ENCODE data around the gene THUMPD2.

Gene THUMPD2

GRCh38 chr2:39743269-39743776 is 35.7 kb downstream of the THUMPD2 start:
- no peak overlapping the region for H3K4me2 ChIP-seq (ENCODE audit: low read depth, low read length, poor library complexity, severe bottlenecking)
- no peak for TF ChIP-seq EZH2phosphoT487 (IDR thresholded peaks at IDR 0.05; ENCODE audit: borderline replicate concordance)
- TF ChIP-seq, protein P1, sequence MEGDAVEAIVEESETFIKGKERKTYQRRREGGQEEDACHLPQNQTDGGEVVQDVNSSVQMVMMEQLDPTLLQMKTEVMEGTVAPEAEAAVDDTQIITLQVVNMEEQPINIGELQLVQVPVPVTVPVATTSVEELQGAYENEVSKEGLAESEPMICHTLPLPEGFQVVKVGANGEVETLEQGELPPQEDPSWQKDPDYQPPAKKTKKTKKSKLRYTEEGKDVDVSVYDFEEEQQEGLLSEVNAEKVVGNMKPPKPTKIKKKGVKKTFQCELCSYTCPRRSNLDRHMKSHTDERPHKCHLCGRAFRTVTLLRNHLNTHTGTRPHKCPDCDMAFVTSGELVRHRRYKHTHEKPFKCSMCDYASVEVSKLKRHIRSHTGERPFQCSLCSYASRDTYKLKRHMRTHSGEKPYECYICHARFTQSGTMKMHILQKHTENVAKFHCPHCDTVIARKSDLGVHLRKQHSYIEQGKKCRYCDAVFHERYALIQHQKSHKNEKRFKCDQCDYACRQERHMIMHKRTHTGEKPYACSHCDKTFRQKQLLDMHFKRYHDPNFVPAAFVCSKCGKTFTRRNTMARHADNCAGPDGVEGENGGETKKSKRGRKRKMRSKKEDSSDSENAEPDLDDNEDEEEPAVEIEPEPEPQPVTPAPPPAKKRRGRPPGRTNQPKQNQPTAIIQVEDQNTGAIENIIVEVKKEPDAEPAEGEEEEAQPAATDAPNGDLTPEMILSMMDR (conservative IDR thresholded peaks at IDR 0.05; ENCODE audit: low read length): no peak
- no peaks in the 10 kb centered on the region for H3K79me2 ChIP-seq (ENCODE audit: insufficient read depth, low read length)
- no peaks in the 10 kb centered on the region for H3K9me3 ChIP-seq (ENCODE audit: insufficient read depth, low read depth, low read length)
- H3K36me3 ChIP-seq (ENCODE audit: insufficient read depth, low read length): peaks cover 64% of the 10 kb centered on the region; the same call in 1 of the 2 replicates
- no peak overlapping the region for H3K9ac ChIP-seq (ENCODE audit: low read depth, low read length, poor library complexity, severe bottlenecking)
- no peaks in the 10 kb centered on the region for H3K4me1 ChIP-seq (ENCODE audit: insufficient read depth, low read length, poor library complexity, severe bottlenecking)
- H3F3A ChIP-seq (ENCODE audit: low read depth): no peaks in the 10 kb centered on the region
- H3K27me3 ChIP-seq (ENCODE audit: insufficient read depth, low read length, poor library complexity, severe bottlenecking): no peaks in the 10 kb centered on the region
- H4K20me1 ChIP-seq (ENCODE audit: insufficient read depth, low read length, poor library complexity, severe bottlenecking): no peaks in the 10 kb centered on the region
- H3K9me2 ChIP-seq (replicated peaks; ENCODE audit: low read depth, low read length): no peaks in the 10 kb centered on the region
- H3K4me3 ChIP-seq (ENCODE audit: low read length, poor library complexity, severe bottlenecking): no peak overlapping the region
- no peak overlapping the region for H2AFZ ChIP-seq (ENCODE audit: low read length)

- Histone ChIP-seq H3F3A (ENCODE audit: low read depth) (no peaks in the 10 kb centered on the region), H4K20me1 (ENCODE audit: insufficient read depth, low read length, poor library complexity, severe bottlenecking) (no peaks in the 10 kb centered on the region), H3K4me1 (ENCODE audit: insufficient read depth, low read length, poor library complexity, severe bottlenecking) (no peaks in the 10 kb centered on the region), H3K9me3 (ENCODE audit: insufficient read depth, low read depth, low read length) (no peaks in the 10 kb centered on the region), H3K9me2 (replicated peaks; ENCODE audit: low read depth, low read length) (no peaks in the 10 kb centered on the region), H3K9ac (ENCODE audit: low read depth, low read length, poor library complexity, severe bottlenecking) (no peak overlapping the region), H3K4me2 (ENCODE audit: low read depth, low read length, poor library complexity, severe bottlenecking) (no peak overlapping the region), H3K4me3 (ENCODE audit: low read length, poor library complexity, severe bottlenecking) (no peak overlapping the region), H2AFZ (ENCODE audit: low read length) (no peak overlapping the region), H3K27me3 (ENCODE audit: insufficient read depth, low read length, poor library complexity, severe bottlenecking) (no peaks in the 10 kb centered on the region), H3K79me2 (ENCODE audit: insufficient read depth, low read length) (no peaks in the 10 kb centered on the region), H3K36me3 (ENCODE audit: insufficient read depth, low read length) (peaks cover 71% of the 10 kb centered on the region; the same call in 1 of the 2 replicates)
- TF ChIP-seq, protein P1 (conservative IDR thresholded peaks at IDR 0.05; ENCODE audit: low read length): no peak
- no peak for TF ChIP-seq EZH2phosphoT487 (IDR thresholded peaks at IDR 0.05; ENCODE audit: borderline replicate concordance)
Observed at GRCh38 chr2:39741871-39742270, 37.2 kb downstream of the THUMPD2 start.

DNA sequence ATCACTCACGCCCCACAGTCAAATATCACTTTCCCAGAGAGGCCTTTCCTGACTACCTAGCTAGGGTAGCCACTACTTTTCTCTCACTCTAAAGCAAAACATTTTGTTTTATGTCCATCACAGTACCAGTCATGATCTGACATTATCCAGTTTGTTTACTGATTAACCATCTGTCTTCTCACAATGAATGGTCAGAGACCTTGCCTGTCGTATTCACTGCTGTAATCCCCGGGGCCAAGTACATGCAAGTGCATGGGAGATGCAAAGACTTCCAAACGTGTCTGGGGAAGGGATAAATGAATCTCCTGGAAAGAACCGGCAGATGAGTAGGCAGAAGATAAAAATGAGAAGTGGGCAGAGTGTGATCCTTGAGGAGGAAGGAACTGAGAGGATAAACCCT is 39.7 kb downstream of the THUMPD2 start:
- no peaks in the 10 kb centered on the region for H3K4me1 ChIP-seq (ENCODE audit: insufficient read depth, low read length, poor library complexity, severe bottlenecking)
- H3K9me3 ChIP-seq (ENCODE audit: insufficient read depth, low read depth, low read length): no peaks in the 10 kb centered on the region
- no peaks in the 10 kb centered on the region for H3K9me2 ChIP-seq (replicated peaks; ENCODE audit: low read depth, low read length)
- no peak overlapping the region for H3K9ac ChIP-seq (ENCODE audit: low read depth, low read length, poor library complexity, severe bottlenecking)
- no peak overlapping the region for H2AFZ ChIP-seq (ENCODE audit: low read length)
- H4K20me1 ChIP-seq (ENCODE audit: insufficient read depth, low read length, poor library complexity, severe bottlenecking): no peaks in the 10 kb centered on the region
- H3F3A ChIP-seq (ENCODE audit: low read depth): no peaks in the 10 kb centered on the region
- no peak overlapping the region for H3K4me2 ChIP-seq (ENCODE audit: low read depth, low read length, poor library complexity, severe bottlenecking)
- peaks cover 4% of the 10 kb centered on the region; the same call in 1 of the 2 replicates for H3K79me2 ChIP-seq (ENCODE audit: insufficient read depth, low read length)
- no peak overlapping the region for H3K4me3 ChIP-seq (ENCODE audit: low read length, poor library complexity, severe bottlenecking)
- peaks cover 83% of the 10 kb centered on the region for H3K36me3 ChIP-seq (ENCODE audit: insufficient read depth, low read length)
- TF ChIP-seq EZH2phosphoT487 (IDR thresholded peaks at IDR 0.05; ENCODE audit: borderline replicate concordance): no peak
- TF ChIP-seq, protein P1 (conservative IDR thresholded peaks at IDR 0.05; ENCODE audit: low read length): no peak
- H3K27me3 ChIP-seq (ENCODE audit: insufficient read depth, low read length, poor library complexity, severe bottlenecking): no peaks in the 10 kb centered on the region
